ENCODE results near the gene HOXA2.

HOXA2 gene

GRCh38 chr7:27139334-27140125 is 37.0 kb upstream of the HOXA2 start:
- TF ChIP-seq POLR2A (IDR thresholded peaks at IDR 0.05; ENCODE audit: low read depth, low read length): no peak
- TF ChIP-seq TAF1 (IDR thresholded peaks at IDR 0.05; ENCODE audit: borderline replicate concordance, low read depth, low read length): no peak
- TF ChIP-seq POLR2AphosphoS5 (IDR thresholded peaks at IDR 0.05; ENCODE audit: low read depth, low read length): no peak
- DNase-seq (ENCODE audit: insufficient read length) (no peak), FAIRE-seq (no peak)

- FAIRE-seq: no peak
- DNase-seq (ENCODE audit: insufficient read length): no peak
- TF ChIP-seq POLR2AphosphoS5 (IDR thresholded peaks at IDR 0.05; ENCODE audit: low read depth, low read length): no peak
- no peak for TF ChIP-seq TAF1 (IDR thresholded peaks at IDR 0.05; ENCODE audit: borderline replicate concordance, low read depth, low read length)
- TF ChIP-seq POLR2A (IDR thresholded peaks at IDR 0.05; ENCODE audit: low read depth, low read length): no peak
Observed at GRCh38 chr7:27138985-27139333, 36.5 kb upstream of the HOXA2 start.

GRCh38 chr7:27138472-27138871 is 36.0 kb upstream of the HOXA2 start:
- no peak for DNase-seq (ENCODE audit: insufficient read length)
- TF ChIP-seq POLR2AphosphoS5 (IDR thresholded peaks at IDR 0.05; ENCODE audit: low read depth, low read length) (no peak), TAF1 (IDR thresholded peaks at IDR 0.05; ENCODE audit: borderline replicate concordance, low read depth, low read length) (no peak), POLR2A (IDR thresholded peaks at IDR 0.05; ENCODE audit: low read depth, low read length) (no peak)
- no peak for FAIRE-seq

GRCh38 chr7:27137640-27138315 is 35.3 kb upstream of the HOXA2 start:
- FAIRE-seq (no peak), DNase-seq (ENCODE audit: insufficient read length) (no peak)
- TF ChIP-seq TAF1 (IDR thresholded peaks at IDR 0.05; ENCODE audit: borderline replicate concordance, low read depth, low read length) (no peak), POLR2A (IDR thresholded peaks at IDR 0.05; ENCODE audit: low read depth, low read length) (no peak), POLR2AphosphoS5 (IDR thresholded peaks at IDR 0.05; ENCODE audit: low read depth, low read length) (no peak)

GRCh38 chr7:27134392-27134791 is 31.9 kb upstream of the HOXA2 start:
- FAIRE-seq (no peak), DNase-seq (ENCODE audit: insufficient read length) (no peak)
- TF ChIP-seq POLR2A (IDR thresholded peaks at IDR 0.05; ENCODE audit: low read depth, low read length): no peak
- no peak for TF ChIP-seq TAF1 (IDR thresholded peaks at IDR 0.05; ENCODE audit: borderline replicate concordance, low read depth, low read length)
- no peak for TF ChIP-seq POLR2AphosphoS5 (IDR thresholded peaks at IDR 0.05; ENCODE audit: low read depth, low read length)

GRCh38 chr7:27133409-27134231 is 31.1 kb upstream of the HOXA2 start:
- no peak for TF ChIP-seq TAF1 (IDR thresholded peaks at IDR 0.05; ENCODE audit: borderline replicate concordance, low read depth, low read length)
- TF ChIP-seq POLR2A (IDR thresholded peaks at IDR 0.05; ENCODE audit: low read depth, low read length): no peak
- no peak for TF ChIP-seq POLR2AphosphoS5 (IDR thresholded peaks at IDR 0.05; ENCODE audit: low read depth, low read length)
- no peak for FAIRE-seq
- no peak for DNase-seq (ENCODE audit: insufficient read length)

- FAIRE-seq: no peak
- TF ChIP-seq TAF1 (IDR thresholded peaks at IDR 0.05; ENCODE audit: borderline replicate concordance, low read depth, low read length) (no peak), POLR2A (IDR thresholded peaks at IDR 0.05; ENCODE audit: low read depth, low read length) (no peak), POLR2AphosphoS5 (IDR thresholded peaks at IDR 0.05; ENCODE audit: low read depth, low read length) (no peak)
- no peak for DNase-seq (ENCODE audit: insufficient read length)
Observed at GRCh38 chr7:27132978-27133377, 30.5 kb upstream of the HOXA2 start.

- FAIRE-seq (no peak), DNase-seq (ENCODE audit: insufficient read length) (no peak)
- TF ChIP-seq TAF1 (IDR thresholded peaks at IDR 0.05; ENCODE audit: borderline replicate concordance, low read depth, low read length): no peak
- no peak for TF ChIP-seq POLR2A (IDR thresholded peaks at IDR 0.05; ENCODE audit: low read depth, low read length)
- no peak for TF ChIP-seq POLR2AphosphoS5 (IDR thresholded peaks at IDR 0.05; ENCODE audit: low read depth, low read length)
Observed at GRCh38 chr7:27132214-27132613, 29.7 kb upstream of the HOXA2 start.

GRCh38 chr7:27131390-27131819 is 28.9 kb upstream of the HOXA2 start:
- no peak for TF ChIP-seq POLR2A (IDR thresholded peaks at IDR 0.05; ENCODE audit: low read depth, low read length)
- TF ChIP-seq TAF1 (IDR thresholded peaks at IDR 0.05; ENCODE audit: borderline replicate concordance, low read depth, low read length): no peak
- no peak for TF ChIP-seq POLR2AphosphoS5 (IDR thresholded peaks at IDR 0.05; ENCODE audit: low read depth, low read length)
- DNase-seq (ENCODE audit: insufficient read length) (no peak), FAIRE-seq (no peak)

GRCh38 chr7:27130540-27131389 is 28.3 kb upstream of the HOXA2 start, which contains the start of gene HOXA4:
Gene HOXA4 (minus strand): TSS chr7:27130757. CDS start chr7:27130733, 24 bp downstream.
- FAIRE-seq (no peak), DNase-seq (ENCODE audit: insufficient read length) (no peak)
- TF ChIP-seq POLR2A (IDR thresholded peaks at IDR 0.05; ENCODE audit: low read depth, low read length): no peak
- TF ChIP-seq POLR2AphosphoS5 (IDR thresholded peaks at IDR 0.05; ENCODE audit: low read depth, low read length): no peak
- TF ChIP-seq TAF1 (IDR thresholded peaks at IDR 0.05; ENCODE audit: borderline replicate concordance, low read depth, low read length): no peak

Measured in GM12892 (cell line).